Natural killer cell (primary cell): ENCODE measurements around the gene SIX5. TPM values are rescaled to one million over a fixed set of nuclear protein-coding genes. Genes with fewer than 3 reads are reported as not detected.

Experiments used
- ATAC-seq, 3 donors: fragments of 150-1000 bp in 2 of 3; fragments of 200-7000 bp in 1 of 3; cut with Tn5 transposase; 1 replicate in 1 of 3; 2 replicates in 2 of 3; pipeline ENCODE4 v1.10.0; 2021; ENCODE audit warnings: mild to moderate bottlenecking in 2 of 3, moderate library complexity in 2 of 3
- DNase-seq, 2 donors: peaks; one replicate each; pipeline versions ENCODE4 v3.0.0 to v3.0.0-alpha.2; 2013 to 2021; ENCODE audit warnings: mixed read lengths in 1 of 2
- H3K27ac ChIP-seq: one replicate; pipeline ENCODE4 v1.5.1; 2013; ENCODE audit warnings: mild to moderate bottlenecking, low read length
- H3K27me3 ChIP-seq: one replicate; pipeline ENCODE4 v1.6.1; 2013; ENCODE audit warnings: low read length; ENCODE audit not compliant: control insufficient read depth, insufficient read depth
- H3K36me3 ChIP-seq: one replicate; pipeline ENCODE4 v1.6.1; 2013; ENCODE audit warnings: low read length; ENCODE audit not compliant: control insufficient read depth, insufficient read depth
- H3K4me1 ChIP-seq: one replicate; pipeline ENCODE4 v1.6.1; 2013; ENCODE audit warnings: low read length; ENCODE audit not compliant: control insufficient read depth, insufficient read depth
- H3K4me3 ChIP-seq: one replicate; pipeline ENCODE4 v1.5.1; 2013; ENCODE audit warnings: low read length
- H3K9me3 ChIP-seq: one replicate; pipeline ENCODE4 v1.6.1; 2013; ENCODE audit warnings: low read length; ENCODE audit not compliant: control insufficient read depth, insufficient read depth
- H3K27ac Mint-ChIP-seq, 2 donors: one replicate each; pipeline ENCODE4 v1.8.0; 2022; ENCODE audit warnings: mild to moderate bottlenecking in 2 of 2, mixed read lengths in 2 of 2, moderate library complexity in 1 of 2
- H3K27me3 Mint-ChIP-seq, 2 donors: one replicate each; pipeline ENCODE4 v1.8.0; 2022; ENCODE audit warnings: low read depth in 2 of 2, mixed read lengths in 2 of 2
- H3K36me3 Mint-ChIP-seq: one replicate; pipeline ENCODE4 v1.8.0; 2022; ENCODE audit warnings: mixed read lengths
- H3K4me1 Mint-ChIP-seq, 2 donors: one replicate each; pipeline ENCODE4 v1.8.0; 2022; ENCODE audit warnings: mixed read lengths in 2 of 2
- H3K4me3 Mint-ChIP-seq: one replicate; pipeline ENCODE4 v1.8.0; 2022; ENCODE audit warnings: mild to moderate bottlenecking, moderate library complexity, mixed read lengths
- H3K9me3 Mint-ChIP-seq, 2 donors: one replicate each; pipeline ENCODE4 v1.8.0; 2022; ENCODE audit warnings: mixed read lengths in 2 of 2
- WGBS: methylation state at CpG from one replicate; pipeline ENCODE4 v1.1.7; 2013; ENCODE audit warnings: missing lambda C conversion rate; ENCODE audit not compliant: insufficient coverage; 5-methylcytosine and 5-hydroxymethylcytosine counted together
- intact Hi-C: fragments of 100-400 bp; cut with micrococcal nuclease; formaldehyde crosslinking; loops from one replicate; pipeline ENCODE4 v1.14.2; 2022
- total RNA-seq, 4 donors: library from RNA; stranded (reverse); fragments of 120-200 nt in 1 of 4; gene quantifications; one replicate each; pipeline versions ENCODE4 v1.2.3 to v1.2.4, GENCODE V29; 2013 to 2022
- TF ChIP-seq, protein P1 (sequence below): fragments of 200-600 bp; IDR thresholded peaks from one replicate; pipeline ENCODE4 v1.8.0; 2022; ENCODE audit warnings: antibody characterized with exemption

SIX5 gene
- total RNA-seq: 1 to 10 TPM; 2.1 to 3.3 (median 3.1) TPM
- 0.83 TPM for total RNA-seq (2013)

DNA sequence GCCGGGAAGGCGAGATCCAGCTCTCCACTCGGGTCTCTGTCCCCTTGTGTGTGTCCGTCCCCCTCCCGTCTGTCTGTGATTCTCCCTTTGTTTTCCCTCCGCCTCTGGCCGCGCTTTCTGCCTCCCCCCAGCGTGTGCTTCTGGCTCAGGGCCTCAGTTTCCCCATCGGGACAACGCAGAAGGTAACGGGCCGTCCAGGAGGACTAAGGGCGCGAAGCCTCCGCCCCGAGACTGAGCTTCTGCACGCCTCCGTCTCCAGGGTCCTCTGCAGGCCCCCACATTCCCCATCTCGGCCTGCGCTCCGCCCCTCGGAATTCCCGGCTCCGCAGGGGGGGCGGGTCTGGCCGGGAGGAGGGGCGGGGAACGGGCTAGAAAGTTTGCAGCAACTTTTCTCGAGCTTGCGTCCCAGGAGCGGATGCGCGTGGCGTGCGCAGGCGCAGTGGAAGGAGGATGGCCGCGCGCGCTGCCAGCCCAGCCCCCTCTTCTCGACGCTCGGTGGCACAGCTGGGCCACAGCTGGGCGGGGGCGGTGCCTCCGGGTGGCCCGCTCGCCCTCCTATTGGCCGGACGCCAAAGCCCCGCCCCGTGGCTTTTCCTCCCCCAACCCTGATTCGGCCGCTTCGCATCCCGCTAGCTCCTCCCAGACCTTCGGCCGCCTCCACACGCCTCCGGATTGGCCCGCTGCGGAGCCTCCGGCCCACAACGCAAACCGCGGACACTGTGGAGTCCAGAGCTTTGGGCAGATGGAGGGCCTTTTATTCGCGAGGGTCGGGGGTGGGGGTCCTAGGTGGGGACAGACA is at the start of gene SIX5:
Gene SIX5, minus strand, starts transcription at position 269 of the 799 bp plus-strand sequence. CDS start 408 bp downstream, outside the sequence.
- Mint-ChIP-seq H3K4me3 (peak within 1 kb of the TSS; percentile 90), H3K36me3 (no peaks in the 10 kb centered on the region), H3K27me3 (peaks cover 0 to 7% of the 10 kb centered on the region in 2 donors), H3K9me3 (no peaks in the 10 kb centered on the region), H3K4me1 (peaks cover 5 to 28% of the 10 kb centered on the region in 2 donors), H3K27ac (peak within 1 kb of the TSS; percentile 91 to 92)
- peaks cover 31% of the 10 kb centered on the region for H3K4me1 ChIP-seq
- DNase-seq (peak; percentile 94 to 98), ATAC-seq (peak; percentile 72 to 89 (median 75))
- H3K4me3 ChIP-seq: peak within 1 kb of the TSS; percentile 95
- WGBS: under 1% methylated on average over 70 of the region's 70 CpGs
- TF ChIP-seq, protein P1, sequence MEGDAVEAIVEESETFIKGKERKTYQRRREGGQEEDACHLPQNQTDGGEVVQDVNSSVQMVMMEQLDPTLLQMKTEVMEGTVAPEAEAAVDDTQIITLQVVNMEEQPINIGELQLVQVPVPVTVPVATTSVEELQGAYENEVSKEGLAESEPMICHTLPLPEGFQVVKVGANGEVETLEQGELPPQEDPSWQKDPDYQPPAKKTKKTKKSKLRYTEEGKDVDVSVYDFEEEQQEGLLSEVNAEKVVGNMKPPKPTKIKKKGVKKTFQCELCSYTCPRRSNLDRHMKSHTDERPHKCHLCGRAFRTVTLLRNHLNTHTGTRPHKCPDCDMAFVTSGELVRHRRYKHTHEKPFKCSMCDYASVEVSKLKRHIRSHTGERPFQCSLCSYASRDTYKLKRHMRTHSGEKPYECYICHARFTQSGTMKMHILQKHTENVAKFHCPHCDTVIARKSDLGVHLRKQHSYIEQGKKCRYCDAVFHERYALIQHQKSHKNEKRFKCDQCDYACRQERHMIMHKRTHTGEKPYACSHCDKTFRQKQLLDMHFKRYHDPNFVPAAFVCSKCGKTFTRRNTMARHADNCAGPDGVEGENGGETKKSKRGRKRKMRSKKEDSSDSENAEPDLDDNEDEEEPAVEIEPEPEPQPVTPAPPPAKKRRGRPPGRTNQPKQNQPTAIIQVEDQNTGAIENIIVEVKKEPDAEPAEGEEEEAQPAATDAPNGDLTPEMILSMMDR: no peak
- no peaks in the 10 kb centered on the region for H3K36me3 ChIP-seq
- intact Hi-C loops: no loop called here
- H3K27me3 ChIP-seq: peaks cover 11% of the 10 kb centered on the region
- peak within 1 kb of the TSS; percentile 61 for H3K27ac ChIP-seq
- H3K9me3 ChIP-seq: no peaks in the 10 kb centered on the region

DNA sequence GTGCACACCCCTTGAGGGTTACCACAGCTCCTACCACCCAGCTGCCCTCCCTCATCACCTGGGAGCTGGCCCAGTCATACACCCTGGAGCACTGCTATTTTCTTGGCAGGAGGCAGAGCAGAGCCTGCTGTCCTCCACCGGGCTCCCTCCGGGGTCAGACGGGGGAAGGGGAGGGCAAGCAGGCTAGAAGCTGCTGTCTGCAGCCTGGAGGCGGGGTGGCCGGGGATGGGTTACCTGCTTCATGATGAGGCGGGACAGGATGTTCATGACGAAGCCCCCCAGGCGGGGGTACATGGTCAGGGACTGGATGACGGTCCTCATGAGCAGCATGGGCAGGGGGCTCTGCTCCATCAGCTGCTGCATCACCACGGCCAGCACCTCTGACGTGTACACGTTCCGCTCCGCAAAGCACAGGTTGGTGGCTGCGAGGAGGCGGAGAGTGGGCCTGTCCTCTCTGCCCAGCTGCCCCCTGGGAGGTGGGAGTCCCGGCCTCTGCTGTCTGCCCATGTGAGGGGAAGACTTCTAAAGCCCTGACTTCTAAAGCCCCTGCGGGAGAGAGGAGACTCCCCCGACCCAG is 48.8 kb upstream of the SIX5 start:
- no peak for DNase-seq
- Mint-ChIP-seq H3K27ac (no peak overlapping the region), H3K4me3 (no peak overlapping the region), H3K36me3 (no peaks in the 10 kb centered on the region), H3K9me3 (no peaks in the 10 kb centered on the region), H3K4me1 (peaks cover 0 to 10% of the 10 kb centered on the region in 2 donors), H3K27me3 (peaks cover 0 to 7% of the 10 kb centered on the region in 2 donors)
- intact Hi-C loops: loop anchor here (1.0 to 5.0 kb wide), 2 partner anchors 65 to 199 kb away; no protein-coding TSS in a partner anchor
- WGBS: 89% methylated on average over 19 of the region's 19 CpGs
- Histone ChIP-seq H3K4me3 (no peak overlapping the region), H3K27ac (no peak overlapping the region), H3K36me3 (peaks cover 16% of the 10 kb centered on the region), H3K4me1 (peaks cover 27% of the 10 kb centered on the region), H3K27me3 (peaks cover 6% of the 10 kb centered on the region), H3K9me3 (no peaks in the 10 kb centered on the region)
- TF ChIP-seq, protein P1: no peak
- no peak for ATAC-seq

DNA sequence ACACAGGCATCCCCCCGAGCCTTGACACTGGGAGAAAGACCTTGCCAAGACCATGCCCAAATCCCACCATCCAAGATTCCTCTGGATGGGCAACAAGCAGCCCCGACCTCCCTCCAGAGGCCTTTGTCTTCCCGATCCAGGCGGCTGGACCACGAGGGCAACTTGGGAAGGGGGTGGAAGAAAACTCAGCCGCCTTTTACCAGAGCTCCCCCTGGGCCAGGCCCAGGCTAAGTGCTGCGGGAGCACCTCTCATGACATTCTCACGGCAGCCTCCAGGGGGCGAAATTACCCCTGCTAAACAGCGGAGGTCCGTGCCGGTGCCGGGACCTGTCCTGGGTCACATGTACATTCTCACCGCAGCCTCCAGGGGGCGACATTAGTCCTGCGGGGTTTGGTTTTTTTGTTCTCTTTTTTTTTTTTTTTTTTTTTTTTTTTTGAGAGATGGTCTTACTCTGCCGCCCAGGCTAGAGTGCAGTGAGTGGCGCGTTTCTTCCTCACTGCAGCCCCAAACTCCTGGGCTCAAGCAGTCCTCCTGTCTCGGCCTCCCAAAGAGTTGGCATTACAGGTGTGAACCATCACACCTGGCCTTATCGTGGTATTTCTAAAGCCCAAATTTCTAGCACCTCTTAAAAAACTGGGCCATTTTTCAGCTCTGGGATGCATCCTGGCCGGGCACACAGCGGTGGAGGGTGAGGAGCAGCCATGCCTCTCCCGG is 48.1 kb upstream of the SIX5 start:
- Mint-ChIP-seq H3K4me3 (peak overlapping the region; percentile 59), H3K27me3 (peaks cover 0 to 7% of the 10 kb centered on the region in 2 donors), H3K4me1 (peaks cover 0 to 10% of the 10 kb centered on the region in 2 donors), H3K9me3 (no peaks in the 10 kb centered on the region), H3K36me3 (no peaks in the 10 kb centered on the region), H3K27ac (peak overlapping the region in 1 of 2 donors; percentile 29)
- intact Hi-C loops: loop anchor here (1.0 to 5.0 kb wide), 2 partner anchors 66 to 200 kb away; no protein-coding TSS in a partner anchor
- TF ChIP-seq, protein P1: peak; percentile 100
- Histone ChIP-seq H3K27ac (no peak overlapping the region), H3K27me3 (peaks cover 6% of the 10 kb centered on the region), H3K4me3 (no peak overlapping the region), H3K36me3 (peaks cover 10% of the 10 kb centered on the region), H3K4me1 (peaks cover 27% of the 10 kb centered on the region), H3K9me3 (no peaks in the 10 kb centered on the region)
- WGBS: 14% methylated on average over 22 of the region's 24 CpGs
- DNase-seq (peak; percentile 93 to 98), ATAC-seq (peak; percentile 99 to 100 (median 100))
